ENCODE data around the gene SLC8A2. TPM values are rescaled to one million over a fixed set of nuclear protein-coding genes. Genes with fewer than 3 reads are reported as not detected.
"Not testable (repeated sequence)": the region's sequence is repeated elsewhere in the genome, so short reads cannot be mapped to it uniquely, and the experiment has no call there.

Gene SLC8A2
- total and polyA plus RNA-seq, 8 donors: 0.06 to 0.34 (median 0.20) TPM; not detected in 1

DNA sequence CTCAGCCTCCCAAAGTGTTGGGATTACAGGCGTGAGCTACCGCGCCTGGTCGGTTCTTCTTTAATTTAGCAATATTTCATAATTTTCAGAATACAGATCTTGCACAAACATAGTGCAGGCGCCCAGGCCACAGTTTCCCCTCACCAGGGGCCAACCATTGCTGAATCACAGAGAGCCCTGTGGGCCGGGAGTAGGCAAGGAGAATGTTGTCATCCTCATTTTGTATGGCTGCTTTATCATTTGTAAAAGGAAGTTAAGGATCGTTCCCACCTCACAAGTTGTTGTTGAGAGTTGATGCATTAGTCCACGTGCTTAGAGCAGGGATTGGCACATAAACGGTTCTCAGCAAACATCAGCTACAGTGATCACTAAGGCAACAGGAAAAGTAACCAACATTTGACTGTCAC is 82.5 kb downstream of the SLC8A2 start:
- H3K27ac ChIP-seq: peak overlapping the region; percentile 13 to 95

GRCh38 chr19:47388721-47389120 is 83.0 kb downstream of the SLC8A2 start:
- peak; percentile 54 for ATAC-seq
- DNase-seq; intact Hi-C loops (cut with DNase I); H3K36me3 ChIP-seq; H3K9me3 ChIP-seq; H3K4me3 ChIP-seq: not testable (repeated sequence)
- Histone ChIP-seq H3K27ac (peak overlapping the region; percentile 13 to 95), H3K27me3 (peaks cover 0 to 26% of the 10 kb centered on the region in 2 donors), H3K4me1 (peaks cover 0 to 57% of the 10 kb centered on the region in 2 donors)

More for the DNA sequence above, 82.5 kb downstream of the SLC8A2 start:
- no peak for TF ChIP-seq CTCF (IDR thresholded peaks at IDR 0.05)
- intact Hi-C loops (cut with DNase I): no loop called here
- H3K4me1 ChIP-seq: peaks cover 0 to 53% of the 10 kb centered on the region in 2 donors
- no peaks in the 10 kb centered on the region for H3K9me3 ChIP-seq
- no peak overlapping the region for H3K4me3 ChIP-seq
- H3K36me3 ChIP-seq: no peaks in the 10 kb centered on the region
- peaks cover 0 to 26% of the 10 kb centered on the region in 2 donors for H3K27me3 ChIP-seq
- peak; percentile 72 for ATAC-seq
- DNase-seq: peak in 2 of 4 donors; percentile 80 to 88

GRCh38 chr19:47387623-47388022 is 84.1 kb downstream of the SLC8A2 start:
- Histone ChIP-seq H3K4me1 (peaks cover 0 to 67% of the 10 kb centered on the region in 2 donors), H3K27me3 (peaks cover 0 to 24% of the 10 kb centered on the region in 2 donors), H3K27ac (peak overlapping the region in 1 of 2 donors; percentile 95)
- H3K4me3 ChIP-seq; DNase-seq; intact Hi-C loops (cut with DNase I); H3K36me3 ChIP-seq; ATAC-seq; H3K9me3 ChIP-seq: not testable (repeated sequence)

- intact Hi-C loops (cut with DNase I); DNase-seq; H3K27ac ChIP-seq; H3K4me3 ChIP-seq; ATAC-seq; H3K9me3 ChIP-seq: not testable (repeated sequence)
- peaks cover 0 to 12% of the 10 kb centered on the region in 2 donors for H3K36me3 ChIP-seq
- H3K4me1 ChIP-seq: peaks cover 0 to 78% of the 10 kb centered on the region in 2 donors
- H3K27me3 ChIP-seq: peaks cover 0 to 17% of the 10 kb centered on the region in 2 donors
These were observed 85.1 kb downstream of the SLC8A2 start for GRCh38 chr19:47386582-47386981.

- H3K9me3 ChIP-seq; ATAC-seq; H3K27ac ChIP-seq; H3K4me3 ChIP-seq; DNase-seq; intact Hi-C loops (cut with DNase I): not testable (repeated sequence)
- H3K27me3 ChIP-seq: peaks cover 0 to 17% of the 10 kb centered on the region in 2 donors
- peaks cover 0 to 32% of the 10 kb centered on the region in 2 donors for H3K36me3 ChIP-seq
- peaks cover 0 to 67% of the 10 kb centered on the region in 2 donors for H3K4me1 ChIP-seq
These were observed 87.2 kb downstream of the SLC8A2 start for GRCh38 chr19:47384533-47384932.

DNA sequence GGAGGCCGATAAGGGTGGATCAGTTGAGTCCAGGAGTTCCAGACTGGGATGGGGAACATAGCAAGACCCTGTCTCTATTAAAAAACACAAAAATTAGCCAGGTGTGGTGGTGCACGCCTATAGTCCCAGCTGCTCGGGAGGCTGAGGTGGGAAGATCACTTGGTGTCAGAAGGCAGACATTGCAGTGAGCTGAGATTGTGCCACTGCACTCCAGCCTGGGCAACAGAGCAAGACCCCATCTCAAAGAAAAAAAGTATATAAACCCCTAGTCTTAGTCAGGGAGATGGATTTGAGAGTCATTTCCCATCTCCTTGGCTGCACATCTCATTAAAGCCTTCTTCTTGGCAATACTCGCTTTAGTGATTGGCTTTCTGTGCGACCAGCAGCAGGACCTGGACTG is 87.8 kb downstream of the SLC8A2 start:
- ATAC-seq; H3K9me3 ChIP-seq; intact Hi-C loops (cut with DNase I); H3K4me3 ChIP-seq; DNase-seq: not testable (repeated sequence)
- Histone ChIP-seq H3K27me3 (peaks cover 0 to 17% of the 10 kb centered on the region in 2 donors), H3K27ac (peak overlapping the region in 1 of 2 donors; percentile 5), H3K36me3 (peaks cover 0 to 39% of the 10 kb centered on the region in 2 donors), H3K4me1 (peaks cover 0 to 61% of the 10 kb centered on the region in 2 donors)

- DNase-seq: peak in 2 of 4 donors; percentile 60 to 90
- Histone ChIP-seq H3K27me3 (peaks cover 0 to 17% of the 10 kb centered on the region in 2 donors), H3K27ac (peak overlapping the region in 1 of 2 donors; percentile 70), H3K4me1 (peaks cover 0 to 42% of the 10 kb centered on the region in 2 donors), H3K36me3 (peaks cover 0 to 60% of the 10 kb centered on the region in 2 donors), H3K9me3 (no peaks in the 10 kb centered on the region), H3K4me3 (no peak overlapping the region)
- intact Hi-C loops (cut with DNase I): no loop called here
- TF ChIP-seq CTCF (IDR thresholded peaks at IDR 0.05): no peak
- ATAC-seq: peak; percentile 34
These were observed 89.9 kb downstream of the SLC8A2 start for GRCh38 chr19:47381653-47382279.
